ENCODE measurements around the gene TNFSF13. TPM values are rescaled to one million over a fixed set of nuclear protein-coding genes. Genes with fewer than 3 reads are reported as not detected.

Gene TNFSF13
- total RNA-seq, 1 experiment from 2014 or later: 3.2 TPM

DNA sequence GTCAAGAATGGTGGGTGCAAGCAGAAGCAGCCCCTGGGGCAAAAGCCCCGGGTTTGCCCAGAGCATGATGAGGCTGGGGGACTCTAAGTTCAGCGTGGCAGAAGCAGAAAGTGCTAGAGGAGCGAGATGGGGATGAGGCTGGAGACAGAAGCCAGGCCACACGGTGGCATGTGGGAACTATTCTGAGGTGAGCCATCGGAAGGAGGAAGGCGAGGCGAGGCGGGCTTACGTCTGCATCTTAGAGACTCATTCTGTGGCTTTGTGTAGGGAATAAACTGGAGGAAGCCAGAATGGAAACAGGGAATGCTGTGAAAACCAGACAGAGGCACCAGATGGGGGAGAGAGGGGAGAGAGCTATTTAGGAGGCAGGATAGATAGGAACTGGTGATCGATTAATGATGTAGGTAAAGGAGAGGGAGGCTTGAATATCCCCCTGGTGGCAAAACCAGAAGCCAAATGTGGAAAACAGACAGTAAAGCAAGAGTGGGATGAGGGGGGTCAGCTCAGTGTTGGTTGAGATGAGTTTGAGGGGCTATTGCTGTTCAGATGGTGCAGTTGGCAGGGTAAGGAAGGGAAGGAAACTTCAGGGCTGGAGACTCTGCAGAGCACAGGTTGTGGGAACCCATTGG lies 3.1 kb upstream of the TNFSF13 start (continued):
- TF ChIP-seq, protein P1, sequence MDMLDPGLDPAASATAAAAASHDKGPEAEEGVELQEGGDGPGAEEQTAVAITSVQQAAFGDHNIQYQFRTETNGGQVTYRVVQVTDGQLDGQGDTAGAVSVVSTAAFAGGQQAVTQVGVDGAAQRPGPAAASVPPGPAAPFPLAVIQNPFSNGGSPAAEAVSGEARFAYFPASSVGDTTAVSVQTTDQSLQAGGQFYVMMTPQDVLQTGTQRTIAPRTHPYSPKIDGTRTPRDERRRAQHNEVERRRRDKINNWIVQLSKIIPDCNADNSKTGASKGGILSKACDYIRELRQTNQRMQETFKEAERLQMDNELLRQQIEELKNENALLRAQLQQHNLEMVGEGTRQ (CRISPR knock-in tag; IDR thresholded peaks at IDR 0.05): no peak
- TF ChIP-seq, protein P2, sequence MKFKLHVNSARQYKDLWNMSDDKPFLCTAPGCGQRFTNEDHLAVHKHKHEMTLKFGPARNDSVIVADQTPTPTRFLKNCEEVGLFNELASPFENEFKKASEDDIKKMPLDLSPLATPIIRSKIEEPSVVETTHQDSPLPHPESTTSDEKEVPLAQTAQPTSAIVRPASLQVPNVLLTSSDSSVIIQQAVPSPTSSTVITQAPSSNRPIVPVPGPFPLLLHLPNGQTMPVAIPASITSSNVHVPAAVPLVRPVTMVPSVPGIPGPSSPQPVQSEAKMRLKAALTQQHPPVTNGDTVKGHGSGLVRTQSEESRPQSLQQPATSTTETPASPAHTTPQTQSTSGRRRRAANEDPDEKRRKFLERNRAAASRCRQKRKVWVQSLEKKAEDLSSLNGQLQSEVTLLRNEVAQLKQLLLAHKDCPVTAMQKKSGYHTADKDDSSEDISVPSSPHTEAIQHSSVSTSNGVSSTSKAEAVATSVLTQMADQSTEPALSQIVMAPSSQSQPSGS (CRISPR knock-in tag; IDR thresholded peaks at IDR 0.05; ENCODE audit: borderline replicate concordance, low read depth): no peak
- TF ChIP-seq NR3C1 (CRISPR knock-in tag; conservative IDR thresholded peaks at IDR 0.05; ENCODE audit: low read depth) (no peak), RELA (CRISPR knock-in tag; IDR thresholded peaks at IDR 0.05; ENCODE audit: borderline replicate concordance) (no peak), ATF1 (CRISPR knock-in tag; IDR thresholded peaks at IDR 0.05) (no peak), HMGA2 (CRISPR knock-in tag; IDR thresholded peaks at IDR 0.05) (no peak), JUN (CRISPR knock-in tag; IDR thresholded peaks at IDR 0.05) (no peak)
- TF ChIP-seq, protein P3, sequence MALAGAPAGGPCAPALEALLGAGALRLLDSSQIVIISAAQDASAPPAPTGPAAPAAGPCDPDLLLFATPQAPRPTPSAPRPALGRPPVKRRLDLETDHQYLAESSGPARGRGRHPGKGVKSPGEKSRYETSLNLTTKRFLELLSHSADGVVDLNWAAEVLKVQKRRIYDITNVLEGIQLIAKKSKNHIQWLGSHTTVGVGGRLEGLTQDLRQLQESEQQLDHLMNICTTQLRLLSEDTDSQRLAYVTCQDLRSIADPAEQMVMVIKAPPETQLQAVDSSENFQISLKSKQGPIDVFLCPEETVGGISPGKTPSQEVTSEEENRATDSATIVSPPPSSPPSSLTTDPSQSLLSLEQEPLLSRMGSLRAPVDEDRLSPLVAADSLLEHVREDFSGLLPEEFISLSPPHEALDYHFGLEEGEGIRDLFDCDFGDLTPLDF (CRISPR knock-in tag; IDR thresholded peaks at IDR 0.05): no peak
- TF ChIP-seq, protein P4, sequence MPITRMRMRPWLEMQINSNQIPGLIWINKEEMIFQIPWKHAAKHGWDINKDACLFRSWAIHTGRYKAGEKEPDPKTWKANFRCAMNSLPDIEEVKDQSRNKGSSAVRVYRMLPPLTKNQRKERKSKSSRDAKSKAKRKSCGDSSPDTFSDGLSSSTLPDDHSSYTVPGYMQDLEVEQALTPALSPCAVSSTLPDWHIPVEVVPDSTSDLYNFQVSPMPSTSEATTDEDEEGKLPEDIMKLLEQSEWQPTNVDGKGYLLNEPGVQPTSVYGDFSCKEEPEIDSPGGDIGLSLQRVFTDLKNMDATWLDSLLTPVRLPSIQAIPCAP (CRISPR knock-in tag; IDR thresholded peaks at IDR 0.05): no peak

DNA sequence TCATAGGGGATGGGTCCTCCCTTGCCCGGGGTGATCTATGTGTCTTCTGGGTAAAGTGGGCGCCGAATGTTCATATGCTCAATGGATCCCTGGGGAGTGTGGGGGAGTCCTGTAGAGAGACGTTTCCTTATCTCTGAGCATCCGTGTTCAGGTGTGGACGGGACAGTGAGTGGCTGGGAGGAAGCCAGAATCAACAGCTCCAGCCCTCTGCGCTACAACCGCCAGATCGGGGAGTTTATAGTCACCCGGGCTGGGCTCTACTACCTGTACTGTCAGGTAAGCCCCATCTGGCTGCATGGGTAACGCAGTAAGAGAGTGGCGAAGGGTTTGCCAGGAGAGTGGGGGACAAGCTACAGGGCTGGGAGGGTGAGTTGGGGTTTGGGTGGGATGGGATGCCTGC lies 1.9 kb upstream of the TNFSF13 start:
- DNase-seq (ENCODE audit: low spot score) (no peak), ATAC-seq (no peak)
- Mint-ChIP-seq H3K27me3 (ENCODE audit: low read depth) (no peaks in the 10 kb centered on the region; the same call in 1 of the 2 replicates), H3K27ac (0 out of 2 replicates have a peak overlapping the region, but pooled peaks have one; percentile 51), H3K36me3 (no peaks in the 10 kb centered on the region), H3K9me3 (no peaks in the 10 kb centered on the region), H3K4me3 (no peak overlapping the region), H3K4me1 (peaks cover 53% of the 10 kb centered on the region)
- CTCF ChIA-PET: interaction anchor here (0.6 to 3.3 kb wide), 19 partner anchors 9 to 523 kb away, joined by 3 to 31 read pairs (median 5); partner anchors contain the start of genes FXR2, SOX15, TMEM102 and TNFSF12
- POLR2A ChIA-PET: no interaction called here
- no peak for TF ChIP-seq RORB (CRISPR knock-in tag; IDR thresholded peaks at IDR 0.05)
- TF ChIP-seq ZNF396 (CRISPR knock-in tag; IDR thresholded peaks at IDR 0.05; ENCODE audit: borderline replicate concordance): no peak
- TF ChIP-seq, protein P5, sequence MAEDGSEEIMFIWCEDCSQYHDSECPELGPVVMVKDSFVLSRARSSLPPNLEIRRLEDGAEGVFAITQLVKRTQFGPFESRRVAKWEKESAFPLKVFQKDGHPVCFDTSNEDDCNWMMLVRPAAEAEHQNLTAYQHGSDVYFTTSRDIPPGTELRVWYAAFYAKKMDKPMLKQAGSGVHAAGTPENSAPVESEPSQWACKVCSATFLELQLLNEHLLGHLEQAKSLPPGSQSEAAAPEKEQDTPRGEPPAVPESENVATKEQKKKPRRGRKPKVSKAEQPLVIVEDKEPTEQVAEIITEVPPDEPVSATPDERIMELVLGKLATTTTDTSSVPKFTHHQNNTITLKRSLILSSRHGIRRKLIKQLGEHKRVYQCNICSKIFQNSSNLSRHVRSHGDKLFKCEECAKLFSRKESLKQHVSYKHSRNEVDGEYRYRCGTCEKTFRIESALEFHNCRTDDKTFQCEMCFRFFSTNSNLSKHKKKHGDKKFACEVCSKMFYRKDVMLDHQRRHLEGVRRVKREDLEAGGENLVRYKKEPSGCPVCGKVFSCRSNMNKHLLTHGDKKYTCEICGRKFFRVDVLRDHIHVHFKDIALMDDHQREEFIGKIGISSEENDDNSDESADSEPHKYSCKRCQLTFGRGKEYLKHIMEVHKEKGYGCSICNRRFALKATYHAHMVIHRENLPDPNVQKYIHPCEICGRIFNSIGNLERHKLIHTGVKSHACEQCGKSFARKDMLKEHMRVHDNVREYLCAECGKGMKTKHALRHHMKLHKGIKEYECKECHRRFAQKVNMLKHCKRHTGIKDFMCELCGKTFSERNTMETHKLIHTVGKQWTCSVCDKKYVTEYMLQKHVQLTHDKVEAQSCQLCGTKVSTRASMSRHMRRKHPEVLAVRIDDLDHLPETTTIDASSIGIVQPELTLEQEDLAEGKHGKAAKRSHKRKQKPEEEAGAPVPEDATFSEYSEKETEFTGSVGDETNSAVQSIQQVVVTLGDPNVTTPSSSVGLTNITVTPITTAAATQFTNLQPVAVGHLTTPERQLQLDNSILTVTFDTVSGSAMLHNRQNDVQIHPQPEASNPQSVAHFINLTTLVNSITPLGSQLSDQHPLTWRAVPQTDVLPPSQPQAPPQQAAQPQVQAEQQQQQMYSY (CRISPR knock-in tag; IDR thresholded peaks at IDR 0.05): no peak
- no peak for TF ChIP-seq ZNF138 (CRISPR knock-in tag; conservative IDR thresholded peaks at IDR 0.05)
- TF ChIP-seq, protein P6, sequence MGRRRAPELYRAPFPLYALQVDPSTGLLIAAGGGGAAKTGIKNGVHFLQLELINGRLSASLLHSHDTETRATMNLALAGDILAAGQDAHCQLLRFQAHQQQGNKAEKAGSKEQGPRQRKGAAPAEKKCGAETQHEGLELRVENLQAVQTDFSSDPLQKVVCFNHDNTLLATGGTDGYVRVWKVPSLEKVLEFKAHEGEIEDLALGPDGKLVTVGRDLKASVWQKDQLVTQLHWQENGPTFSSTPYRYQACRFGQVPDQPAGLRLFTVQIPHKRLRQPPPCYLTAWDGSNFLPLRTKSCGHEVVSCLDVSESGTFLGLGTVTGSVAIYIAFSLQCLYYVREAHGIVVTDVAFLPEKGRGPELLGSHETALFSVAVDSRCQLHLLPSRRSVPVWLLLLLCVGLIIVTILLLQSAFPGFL (CRISPR knock-in tag; IDR thresholded peaks at IDR 0.05; ENCODE audit: borderline replicate concordance): no peak
- no peak for TF ChIP-seq EMX1 (CRISPR knock-in tag; IDR thresholded peaks at IDR 0.05)
- no peak for TF ChIP-seq ETV6 (CRISPR knock-in tag; IDR thresholded peaks at IDR 0.05)
- TF ChIP-seq, protein P3 (CRISPR knock-in tag; IDR thresholded peaks at IDR 0.05): no peak
- TF ChIP-seq, protein P7, sequence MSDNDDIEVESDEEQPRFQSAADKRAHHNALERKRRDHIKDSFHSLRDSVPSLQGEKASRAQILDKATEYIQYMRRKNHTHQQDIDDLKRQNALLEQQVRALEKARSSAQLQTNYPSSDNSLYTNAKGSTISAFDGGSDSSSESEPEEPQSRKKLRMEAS (CRISPR knock-in tag; IDR thresholded peaks at IDR 0.05): no peak
- no peak for TF ChIP-seq NFE2L1 (CRISPR knock-in tag; IDR thresholded peaks at IDR 0.05)
- no peak for TF ChIP-seq CBFB (CRISPR knock-in tag; IDR thresholded peaks at IDR 0.05; ENCODE audit: low read depth)
- TF ChIP-seq, protein P1 (CRISPR knock-in tag; IDR thresholded peaks at IDR 0.05): no peak
- no peak for TF ChIP-seq GTF2I (CRISPR knock-in tag; conservative IDR thresholded peaks at IDR 0.05)
- no peak for TF ChIP-seq ZNF263 (CRISPR knock-in tag; IDR thresholded peaks at IDR 0.05; ENCODE audit: low read depth)
- no peak for TF ChIP-seq SP1 (CRISPR knock-in tag; conservative IDR thresholded peaks at IDR 0.05)
- TF ChIP-seq PRRX2 (CRISPR knock-in tag; IDR thresholded peaks at IDR 0.05): no peak
- no peak for TF ChIP-seq ATF1 (CRISPR knock-in tag; IDR thresholded peaks at IDR 0.05)
